Transverse colon (tissue), 4 donors: ENCODE measurements around the gene PTPRD.

ENCODE experiments used
- CTCF ChIP-seq, 5 experiments: fragments of 200-600 bp in 3 of 5; fragments of 450-650 bp in 2 of 5; sonication (generic) in 3 of 5; IDR thresholded peaks; 1 replicate in 2 of 5; 2 replicates in 3 of 5; pipeline ENCODE4 v1.5.1; 2016 to 2017; ENCODE audit warnings: antibody characterized with exemption in 5 of 5, inconsistent platforms in 3 of 5, mild to moderate bottlenecking in 2 of 5, moderate library complexity in 1 of 5
- EP300 ChIP-seq: sonication (generic); formaldehyde crosslinking; IDR thresholded peaks from one replicate; pipeline ENCODE4 v1.6.1; 2017; ENCODE audit warnings: antibody characterized with exemption, low read depth
- POLR2A ChIP-seq: fragments of 450-650 bp; IDR thresholded peaks from one replicate; pipeline ENCODE4 v1.6.1; 2016; ENCODE audit warnings: antibody characterized with exemption, mild to moderate bottlenecking, moderate library complexity
- POLR2AphosphoS5 ChIP-seq, 3 donors: sonication (generic); formaldehyde crosslinking; IDR thresholded peaks; one replicate each; pipeline ENCODE4 v1.6.1; 2016; ENCODE audit warnings: antibody characterized with exemption in 3 of 3

DNA sequence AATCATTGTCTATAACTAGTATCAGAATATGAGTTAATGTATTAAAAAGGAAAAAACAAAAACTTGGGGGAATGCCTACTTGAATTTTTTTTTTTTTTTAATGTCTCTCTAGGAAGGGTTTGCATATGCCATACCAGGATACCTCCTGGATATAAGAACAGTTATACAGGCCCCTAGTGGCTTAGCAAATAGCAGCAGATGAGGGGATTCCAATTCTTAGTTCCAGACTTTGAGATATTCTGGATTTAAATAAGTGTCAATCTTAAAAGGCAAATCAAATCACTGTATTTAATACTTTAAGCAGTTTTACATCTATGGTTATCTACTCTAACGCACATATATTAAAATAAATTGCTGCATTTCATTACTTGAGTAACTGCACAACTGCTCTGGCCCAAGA, 1757.8 kb downstream of the PTPRD start:
- no peak for TF ChIP-seq POLR2AphosphoS5 (IDR thresholded peaks at IDR 0.05)
- TF ChIP-seq CTCF (IDR thresholded peaks at IDR 0.05), result peak in 2 of 5 experiments; percentile 19 to 25
- TF ChIP-seq POLR2A, result no peak
- no peak for TF ChIP-seq EP300
